ENCODE results near the gene DMD. TPM values are rescaled to one million over a fixed set of nuclear protein-coding genes. Genes with fewer than 3 reads are reported as not detected.

DMD gene
- total and polyA plus RNA-seq, 2 donors (not counting 1 experiment from before 2014, with no cell fraction given) = 2.0 to 51.8 TPM

DNA sequence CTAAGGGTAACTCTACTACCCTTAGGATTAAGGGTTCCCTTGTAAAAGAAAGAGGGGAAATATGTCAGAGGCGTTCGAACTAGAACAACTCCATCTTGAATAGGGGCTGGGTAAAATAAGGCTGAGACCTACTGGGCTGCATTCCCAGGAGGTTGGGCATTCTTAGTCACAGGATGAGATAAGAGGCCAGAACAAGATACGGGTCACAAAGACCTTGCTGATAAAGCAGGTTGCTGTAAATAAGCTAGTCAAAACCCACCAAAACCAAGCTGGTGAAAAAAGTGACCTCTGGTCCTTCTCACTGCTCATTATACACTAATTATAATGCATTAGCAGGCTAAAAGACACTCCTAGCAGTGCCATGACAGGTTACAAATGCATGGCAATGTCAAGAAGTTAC lies 922.0 kb downstream of the DMD start:
- ChIA-PET CTCF (no interaction called here), POLR2A (no interaction called here)
- Histone ChIP-seq H3K4me2 (replicated peaks; ENCODE audit: low read depth, low read length, poor library complexity, severe bottlenecking) (no peak overlapping the region), H3K79me2 (ENCODE audit: control insufficient read depth, insufficient read depth, low read length) (no peaks in the 10 kb centered on the region), H4K20me1 (ENCODE audit: control insufficient read depth, insufficient read depth, low read length, poor library complexity, severe bottlenecking) (no peaks in the 10 kb centered on the region), H3K9ac (ENCODE audit: low read length) (no peak overlapping the region), H3K36me3 (replicated peaks in 1 of 2; ENCODE audit: control extremely low read depth in 1 of 2, control insufficient read depth in 1 of 2, extremely low read depth in 1 of 2, insufficient read depth in 2 of 2, low read length in 1 of 2) (no peaks in the 10 kb centered on the region), H3K27me3 (replicated peaks in 1 of 4; ENCODE audit: control extremely low read depth in 1 of 4, control insufficient read depth in 3 of 4, insufficient read depth in 4 of 4, low read length in 3 of 4) (no peaks in the 10 kb centered on the region), H2AFZ (ENCODE audit: insufficient read depth, low read depth, low read length, poor library complexity, severe bottlenecking) (no peak overlapping the region), H3K4me1 (ENCODE audit: control insufficient read depth in 2 of 2, insufficient read depth in 2 of 2, low read length in 2 of 2) (no peaks in the 10 kb centered on the region), H3K4me3 (ENCODE audit: control extremely low read depth in 1 of 5, extremely low read depth in 1 of 5, insufficient read depth in 1 of 5, low read depth in 2 of 5, low read length in 4 of 5) (no peak overlapping the region), H3K9me3 (ENCODE audit: control extremely low read depth in 1 of 3, control insufficient read depth in 2 of 3, insufficient read depth in 1 of 3, low read length in 2 of 3) (no peaks in the 10 kb centered on the region), H3K27ac (ENCODE audit: low read length in 2 of 2) (no peak overlapping the region)
- TF ChIP-seq, protein P1, sequence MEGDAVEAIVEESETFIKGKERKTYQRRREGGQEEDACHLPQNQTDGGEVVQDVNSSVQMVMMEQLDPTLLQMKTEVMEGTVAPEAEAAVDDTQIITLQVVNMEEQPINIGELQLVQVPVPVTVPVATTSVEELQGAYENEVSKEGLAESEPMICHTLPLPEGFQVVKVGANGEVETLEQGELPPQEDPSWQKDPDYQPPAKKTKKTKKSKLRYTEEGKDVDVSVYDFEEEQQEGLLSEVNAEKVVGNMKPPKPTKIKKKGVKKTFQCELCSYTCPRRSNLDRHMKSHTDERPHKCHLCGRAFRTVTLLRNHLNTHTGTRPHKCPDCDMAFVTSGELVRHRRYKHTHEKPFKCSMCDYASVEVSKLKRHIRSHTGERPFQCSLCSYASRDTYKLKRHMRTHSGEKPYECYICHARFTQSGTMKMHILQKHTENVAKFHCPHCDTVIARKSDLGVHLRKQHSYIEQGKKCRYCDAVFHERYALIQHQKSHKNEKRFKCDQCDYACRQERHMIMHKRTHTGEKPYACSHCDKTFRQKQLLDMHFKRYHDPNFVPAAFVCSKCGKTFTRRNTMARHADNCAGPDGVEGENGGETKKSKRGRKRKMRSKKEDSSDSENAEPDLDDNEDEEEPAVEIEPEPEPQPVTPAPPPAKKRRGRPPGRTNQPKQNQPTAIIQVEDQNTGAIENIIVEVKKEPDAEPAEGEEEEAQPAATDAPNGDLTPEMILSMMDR (IDR thresholded peaks at IDR 0.05) = no peak
- TF ChIP-seq EZH2 (IDR thresholded peaks at IDR 0.05; ENCODE audit: borderline replicate concordance, insufficient read depth, low read depth, low read length, poor library complexity, severe bottlenecking) = no peak
- ATAC-seq (ENCODE audit: low read depth) = no peak
- Mint-ChIP-seq H3K4me3 (no peak overlapping the region), H3K27me3 (no peaks in the 10 kb centered on the region), H3K4me1 (no peaks in the 10 kb centered on the region), H3K9me3 (ENCODE audit: insufficient read depth) (no peaks in the 10 kb centered on the region), H3K27ac (no peak overlapping the region)
- no peak for DNase-seq
- no CpG with 5 or more reads among the region's 3 CpGs for WGBS (ENCODE audit: insufficient coverage)
- intact Hi-C loops (cut with micrococcal nuclease) = no loop called here

GRCh38 chrX:32281853-32282252 lies 929.5 kb downstream of the DMD start:
- TF ChIP-seq, protein P1 (IDR thresholded peaks at IDR 0.05) = no peak
- no peak for TF ChIP-seq EZH2 (IDR thresholded peaks at IDR 0.05; ENCODE audit: borderline replicate concordance, insufficient read depth, low read depth, low read length, poor library complexity, severe bottlenecking)
- Mint-ChIP-seq H3K9me3 (ENCODE audit: insufficient read depth) (peaks cover 1% of the 10 kb centered on the region), H3K27me3 (no peaks in the 10 kb centered on the region), H3K4me1 (no peaks in the 10 kb centered on the region), H3K27ac (no peak overlapping the region), H3K4me3 (no peak overlapping the region)
- Histone ChIP-seq H3K4me3 (ENCODE audit: control extremely low read depth in 1 of 5, extremely low read depth in 1 of 5, insufficient read depth in 1 of 5, low read depth in 2 of 5, low read length in 4 of 5) (no peak overlapping the region), H3K27ac (ENCODE audit: low read length in 2 of 2) (no peak overlapping the region), H3K9me3 (ENCODE audit: control extremely low read depth in 1 of 3, control insufficient read depth in 2 of 3, insufficient read depth in 1 of 3, low read length in 2 of 3) (no peaks in the 10 kb centered on the region), H2AFZ (ENCODE audit: insufficient read depth, low read depth, low read length, poor library complexity, severe bottlenecking) (no peak overlapping the region), H3K27me3 (replicated peaks in 1 of 4; ENCODE audit: control extremely low read depth in 1 of 4, control insufficient read depth in 3 of 4, insufficient read depth in 4 of 4, low read length in 3 of 4) (no peaks in the 10 kb centered on the region), H3K9ac (ENCODE audit: low read length) (no peak overlapping the region), H3K4me2 (replicated peaks; ENCODE audit: low read depth, low read length, poor library complexity, severe bottlenecking) (no peak overlapping the region), H4K20me1 (ENCODE audit: control insufficient read depth, insufficient read depth, low read length, poor library complexity, severe bottlenecking) (no peaks in the 10 kb centered on the region), H3K4me1 (ENCODE audit: control insufficient read depth in 2 of 2, insufficient read depth in 2 of 2, low read length in 2 of 2) (no peaks in the 10 kb centered on the region), H3K79me2 (ENCODE audit: control insufficient read depth, insufficient read depth, low read length) (no peaks in the 10 kb centered on the region), H3K36me3 (replicated peaks in 1 of 2; ENCODE audit: control extremely low read depth in 1 of 2, control insufficient read depth in 1 of 2, extremely low read depth in 1 of 2, insufficient read depth in 2 of 2, low read length in 1 of 2) (no peaks in the 10 kb centered on the region)
- intact Hi-C loops (cut with micrococcal nuclease) = no loop called here
- no peak for DNase-seq
- ChIA-PET CTCF (no interaction called here), POLR2A (no interaction called here)
- no CpG with 5 or more reads among the region's 1 CpG for WGBS (ENCODE audit: insufficient coverage)
- no peak for ATAC-seq (ENCODE audit: low read depth)
